ENCODE measurements around the gene DNAJC5G. TPM values are rescaled to one million over a fixed set of nuclear protein-coding genes. Genes with fewer than 3 reads are reported as not detected.

Gene DNAJC5G
- total and polyA plus RNA-seq, 9 of the 15 experiments (the other 6 are each of a cell fraction or from before 2014, with no cell fraction given) = not detected

DNA sequence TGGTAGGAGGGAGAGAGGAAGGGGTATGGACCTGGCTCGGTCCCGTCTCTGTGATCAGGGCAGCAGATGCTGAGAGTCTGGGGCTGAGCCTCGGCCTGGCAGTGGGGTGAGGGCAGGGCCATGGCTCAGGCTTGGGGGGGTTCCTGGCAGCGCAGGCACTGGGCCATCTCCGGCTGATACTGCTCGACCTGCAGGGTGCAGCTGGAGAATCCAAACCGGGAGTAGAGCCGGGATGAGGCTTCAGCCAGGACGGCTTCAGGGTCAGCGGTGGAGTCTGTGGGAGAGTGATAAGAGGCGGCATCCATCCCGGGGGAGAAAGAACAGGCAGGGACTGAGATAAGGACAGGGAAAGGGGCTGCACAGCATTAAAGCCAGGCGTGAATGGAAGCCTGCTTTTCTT is 20.0 kb upstream of the DNAJC5G start (continued):
- peak; percentile 11 for TF ChIP-seq RBM25 (IDR thresholded peaks at IDR 0.05; ENCODE audit: low read depth, low read length, severe bottlenecking)
- no peak for TF ChIP-seq NR2C2 (CRISPR knock-in tag; IDR thresholded peaks at IDR 0.05)
- TF ChIP-seq NR2C2 (tag; IDR thresholded peaks at IDR 0.05) = no peak
- TF ChIP-seq, protein P1, sequence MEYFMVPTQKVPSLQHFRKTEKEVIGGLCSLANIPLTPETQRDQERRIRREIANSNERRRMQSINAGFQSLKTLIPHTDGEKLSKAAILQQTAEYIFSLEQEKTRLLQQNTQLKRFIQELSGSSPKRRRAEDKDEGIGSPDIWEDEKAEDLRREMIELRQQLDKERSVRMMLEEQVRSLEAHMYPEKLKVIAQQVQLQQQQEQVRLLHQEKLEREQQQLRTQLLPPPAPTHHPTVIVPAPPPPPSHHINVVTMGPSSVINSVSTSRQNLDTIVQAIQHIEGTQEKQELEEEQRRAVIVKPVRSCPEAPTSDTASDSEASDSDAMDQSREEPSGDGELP (CRISPR knock-in tag; IDR thresholded peaks at IDR 0.05; ENCODE audit: borderline replicate concordance) = peak; percentile 67
- no peak for TF ChIP-seq ZNF12 (CRISPR knock-in tag; IDR thresholded peaks at IDR 0.05)
- peak; percentile 93 for TF ChIP-seq TCF3 (CRISPR knock-in tag; IDR thresholded peaks at IDR 0.05)
- no peak for TF ChIP-seq CREM (IDR thresholded peaks at IDR 0.05; ENCODE audit: low read depth)
- TF ChIP-seq, protein P2, sequence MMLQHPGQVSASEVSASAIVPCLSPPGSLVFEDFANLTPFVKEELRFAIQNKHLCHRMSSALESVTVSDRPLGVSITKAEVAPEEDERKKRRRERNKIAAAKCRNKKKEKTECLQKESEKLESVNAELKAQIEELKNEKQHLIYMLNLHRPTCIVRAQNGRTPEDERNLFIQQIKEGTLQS (IDR thresholded peaks at IDR 0.05) = no peak
- TF ChIP-seq, protein P2 (CRISPR knock-in tag; conservative IDR thresholded peaks at IDR 0.05) = no peak
- TF ChIP-seq, protein P3, sequence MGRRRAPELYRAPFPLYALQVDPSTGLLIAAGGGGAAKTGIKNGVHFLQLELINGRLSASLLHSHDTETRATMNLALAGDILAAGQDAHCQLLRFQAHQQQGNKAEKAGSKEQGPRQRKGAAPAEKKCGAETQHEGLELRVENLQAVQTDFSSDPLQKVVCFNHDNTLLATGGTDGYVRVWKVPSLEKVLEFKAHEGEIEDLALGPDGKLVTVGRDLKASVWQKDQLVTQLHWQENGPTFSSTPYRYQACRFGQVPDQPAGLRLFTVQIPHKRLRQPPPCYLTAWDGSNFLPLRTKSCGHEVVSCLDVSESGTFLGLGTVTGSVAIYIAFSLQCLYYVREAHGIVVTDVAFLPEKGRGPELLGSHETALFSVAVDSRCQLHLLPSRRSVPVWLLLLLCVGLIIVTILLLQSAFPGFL (CRISPR knock-in tag; IDR thresholded peaks at IDR 0.05) = no peak
- TF ChIP-seq, protein P4, sequence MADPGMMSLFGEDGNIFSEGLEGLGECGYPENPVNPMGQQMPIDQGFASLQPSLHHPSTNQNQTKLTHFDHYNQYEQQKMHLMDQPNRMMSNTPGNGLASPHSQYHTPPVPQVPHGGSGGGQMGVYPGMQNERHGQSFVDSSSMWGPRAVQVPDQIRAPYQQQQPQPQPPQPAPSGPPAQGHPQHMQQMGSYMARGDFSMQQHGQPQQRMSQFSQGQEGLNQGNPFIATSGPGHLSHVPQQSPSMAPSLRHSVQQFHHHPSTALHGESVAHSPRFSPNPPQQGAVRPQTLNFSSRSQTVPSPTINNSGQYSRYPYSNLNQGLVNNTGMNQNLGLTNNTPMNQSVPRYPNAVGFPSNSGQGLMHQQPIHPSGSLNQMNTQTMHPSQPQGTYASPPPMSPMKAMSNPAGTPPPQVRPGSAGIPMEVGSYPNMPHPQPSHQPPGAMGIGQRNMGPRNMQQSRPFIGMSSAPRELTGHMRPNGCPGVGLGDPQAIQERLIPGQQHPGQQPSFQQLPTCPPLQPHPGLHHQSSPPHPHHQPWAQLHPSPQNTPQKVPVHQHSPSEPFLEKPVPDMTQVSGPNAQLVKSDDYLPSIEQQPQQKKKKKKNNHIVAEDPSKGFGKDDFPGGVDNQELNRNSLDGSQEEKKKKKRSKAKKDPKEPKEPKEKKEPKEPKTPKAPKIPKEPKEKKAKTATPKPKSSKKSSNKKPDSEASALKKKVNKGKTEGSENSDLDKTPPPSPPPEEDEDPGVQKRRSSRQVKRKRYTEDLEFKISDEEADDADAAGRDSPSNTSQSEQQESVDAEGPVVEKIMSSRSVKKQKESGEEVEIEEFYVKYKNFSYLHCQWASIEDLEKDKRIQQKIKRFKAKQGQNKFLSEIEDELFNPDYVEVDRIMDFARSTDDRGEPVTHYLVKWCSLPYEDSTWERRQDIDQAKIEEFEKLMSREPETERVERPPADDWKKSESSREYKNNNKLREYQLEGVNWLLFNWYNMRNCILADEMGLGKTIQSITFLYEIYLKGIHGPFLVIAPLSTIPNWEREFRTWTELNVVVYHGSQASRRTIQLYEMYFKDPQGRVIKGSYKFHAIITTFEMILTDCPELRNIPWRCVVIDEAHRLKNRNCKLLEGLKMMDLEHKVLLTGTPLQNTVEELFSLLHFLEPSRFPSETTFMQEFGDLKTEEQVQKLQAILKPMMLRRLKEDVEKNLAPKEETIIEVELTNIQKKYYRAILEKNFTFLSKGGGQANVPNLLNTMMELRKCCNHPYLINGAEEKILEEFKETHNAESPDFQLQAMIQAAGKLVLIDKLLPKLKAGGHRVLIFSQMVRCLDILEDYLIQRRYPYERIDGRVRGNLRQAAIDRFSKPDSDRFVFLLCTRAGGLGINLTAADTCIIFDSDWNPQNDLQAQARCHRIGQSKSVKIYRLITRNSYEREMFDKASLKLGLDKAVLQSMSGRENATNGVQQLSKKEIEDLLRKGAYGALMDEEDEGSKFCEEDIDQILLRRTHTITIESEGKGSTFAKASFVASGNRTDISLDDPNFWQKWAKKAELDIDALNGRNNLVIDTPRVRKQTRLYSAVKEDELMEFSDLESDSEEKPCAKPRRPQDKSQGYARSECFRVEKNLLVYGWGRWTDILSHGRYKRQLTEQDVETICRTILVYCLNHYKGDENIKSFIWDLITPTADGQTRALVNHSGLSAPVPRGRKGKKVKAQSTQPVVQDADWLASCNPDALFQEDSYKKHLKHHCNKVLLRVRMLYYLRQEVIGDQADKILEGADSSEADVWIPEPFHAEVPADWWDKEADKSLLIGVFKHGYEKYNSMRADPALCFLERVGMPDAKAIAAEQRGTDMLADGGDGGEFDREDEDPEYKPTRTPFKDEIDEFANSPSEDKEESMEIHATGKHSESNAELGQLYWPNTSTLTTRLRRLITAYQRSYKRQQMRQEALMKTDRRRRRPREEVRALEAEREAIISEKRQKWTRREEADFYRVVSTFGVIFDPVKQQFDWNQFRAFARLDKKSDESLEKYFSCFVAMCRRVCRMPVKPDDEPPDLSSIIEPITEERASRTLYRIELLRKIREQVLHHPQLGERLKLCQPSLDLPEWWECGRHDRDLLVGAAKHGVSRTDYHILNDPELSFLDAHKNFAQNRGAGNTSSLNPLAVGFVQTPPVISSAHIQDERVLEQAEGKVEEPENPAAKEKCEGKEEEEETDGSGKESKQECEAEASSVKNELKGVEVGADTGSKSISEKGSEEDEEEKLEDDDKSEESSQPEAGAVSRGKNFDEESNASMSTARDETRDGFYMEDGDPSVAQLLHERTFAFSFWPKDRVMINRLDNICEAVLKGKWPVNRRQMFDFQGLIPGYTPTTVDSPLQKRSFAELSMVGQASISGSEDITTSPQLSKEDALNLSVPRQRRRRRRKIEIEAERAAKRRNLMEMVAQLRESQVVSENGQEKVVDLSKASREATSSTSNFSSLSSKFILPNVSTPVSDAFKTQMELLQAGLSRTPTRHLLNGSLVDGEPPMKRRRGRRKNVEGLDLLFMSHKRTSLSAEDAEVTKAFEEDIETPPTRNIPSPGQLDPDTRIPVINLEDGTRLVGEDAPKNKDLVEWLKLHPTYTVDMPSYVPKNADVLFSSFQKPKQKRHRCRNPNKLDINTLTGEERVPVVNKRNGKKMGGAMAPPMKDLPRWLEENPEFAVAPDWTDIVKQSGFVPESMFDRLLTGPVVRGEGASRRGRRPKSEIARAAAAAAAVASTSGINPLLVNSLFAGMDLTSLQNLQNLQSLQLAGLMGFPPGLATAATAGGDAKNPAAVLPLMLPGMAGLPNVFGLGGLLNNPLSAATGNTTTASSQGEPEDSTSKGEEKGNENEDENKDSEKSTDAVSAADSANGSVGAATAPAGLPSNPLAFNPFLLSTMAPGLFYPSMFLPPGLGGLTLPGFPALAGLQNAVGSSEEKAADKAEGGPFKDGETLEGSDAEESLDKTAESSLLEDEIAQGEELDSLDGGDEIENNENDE (IDR thresholded peaks at IDR 0.05; ENCODE audit: low read depth, low read length) = no peak
- no peak for TF ChIP-seq ZNF644 (tag; IDR thresholded peaks at IDR 0.05; ENCODE audit: low read depth)

All from K562 (cell line).